Large intestine (tissue), 3 donors: ENCODE data around the gene RPL18. TPM values are rescaled to one million over a fixed set of nuclear protein-coding genes. Genes with fewer than 3 reads are reported as not detected.

ENCODE experiments used
- DNase-seq, 2 donors: peaks; one replicate each; pipeline versions ENCODE4 v3.0.0 to v3.0.0-alpha.2; 2013
- H3K27ac ChIP-seq: one replicate; pipeline ENCODE4 v1.5.1; 2013; ENCODE audit warnings: low read length
- H3K27me3 ChIP-seq: 2 replicates; pipeline ENCODE4 v1.6.1; 2013; ENCODE audit warnings: low read length; ENCODE audit not compliant: control insufficient read depth, insufficient read depth
- H3K36me3 ChIP-seq: 2 replicates; pipeline ENCODE4 v1.6.1; 2013; ENCODE audit warnings: low read length; ENCODE audit not compliant: control insufficient read depth, insufficient read depth
- H3K4me1 ChIP-seq: one replicate; pipeline ENCODE4 v1.6.1; 2013; ENCODE audit warnings: low read length; ENCODE audit not compliant: control insufficient read depth, insufficient read depth
- H3K4me3 ChIP-seq: one replicate; pipeline ENCODE4 v1.5.1; 2013; ENCODE audit warnings: low read length
- H3K9me3 ChIP-seq: one replicate; pipeline ENCODE4 v1.6.1; 2013; ENCODE audit warnings: mild to moderate bottlenecking, low read depth, low read length, moderate library complexity; ENCODE audit not compliant: control insufficient read depth
- WGBS: methylation state at CpG from one replicate; pipeline ENCODE4 v1.1.5; 2013; ENCODE audit warnings: low lambda C conversion rate; ENCODE audit not compliant: insufficient coverage; 5-methylcytosine and 5-hydroxymethylcytosine counted together
- polyA plus RNA-seq: library from polyadenylated mRNA; unstranded; fragments of 120-200 nt; gene quantifications from one replicate; pipeline ENCODE4 v1.2.1, GENCODE V29; 2013

Gene RPL18
- polyA plus RNA-seq, 1 donor = 2,091 TPM

DNA sequence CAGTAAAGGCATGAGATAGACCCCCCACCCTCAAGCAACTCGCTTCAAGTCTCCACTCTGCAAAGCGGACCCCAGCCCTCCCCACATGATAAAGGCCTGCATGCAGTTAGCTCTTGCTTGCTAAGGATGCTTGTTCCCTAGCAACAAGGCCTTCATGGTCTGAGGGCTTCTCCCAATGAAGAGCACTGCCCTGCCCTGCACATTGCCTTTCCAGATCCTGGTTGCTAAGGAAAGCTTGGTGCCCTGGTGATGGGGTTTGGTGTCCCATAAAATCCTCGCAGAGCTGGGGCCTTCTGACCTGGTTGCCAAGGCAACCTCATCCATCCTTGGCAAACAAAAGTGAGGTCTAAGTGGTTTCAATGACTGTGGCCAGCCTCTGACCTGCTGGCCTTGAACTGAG lies 12.2 kb upstream of the RPL18 start:
- H3K27me3 ChIP-seq = no peaks in the 10 kb centered on the region
- WGBS = no CpG with 5 or more reads among the region's 3 CpGs
- H3K36me3 ChIP-seq = peaks cover 16% of the 10 kb centered on the region
- peaks cover 12% of the 10 kb centered on the region for H3K9me3 ChIP-seq
- peak in 1 of 2 donors; percentile 19 for DNase-seq
- H3K27ac ChIP-seq = peak overlapping the region; percentile 54
- peak overlapping the region; percentile 19 for H3K4me3 ChIP-seq
- peaks cover 79% of the 10 kb centered on the region for H3K4me1 ChIP-seq

DNA sequence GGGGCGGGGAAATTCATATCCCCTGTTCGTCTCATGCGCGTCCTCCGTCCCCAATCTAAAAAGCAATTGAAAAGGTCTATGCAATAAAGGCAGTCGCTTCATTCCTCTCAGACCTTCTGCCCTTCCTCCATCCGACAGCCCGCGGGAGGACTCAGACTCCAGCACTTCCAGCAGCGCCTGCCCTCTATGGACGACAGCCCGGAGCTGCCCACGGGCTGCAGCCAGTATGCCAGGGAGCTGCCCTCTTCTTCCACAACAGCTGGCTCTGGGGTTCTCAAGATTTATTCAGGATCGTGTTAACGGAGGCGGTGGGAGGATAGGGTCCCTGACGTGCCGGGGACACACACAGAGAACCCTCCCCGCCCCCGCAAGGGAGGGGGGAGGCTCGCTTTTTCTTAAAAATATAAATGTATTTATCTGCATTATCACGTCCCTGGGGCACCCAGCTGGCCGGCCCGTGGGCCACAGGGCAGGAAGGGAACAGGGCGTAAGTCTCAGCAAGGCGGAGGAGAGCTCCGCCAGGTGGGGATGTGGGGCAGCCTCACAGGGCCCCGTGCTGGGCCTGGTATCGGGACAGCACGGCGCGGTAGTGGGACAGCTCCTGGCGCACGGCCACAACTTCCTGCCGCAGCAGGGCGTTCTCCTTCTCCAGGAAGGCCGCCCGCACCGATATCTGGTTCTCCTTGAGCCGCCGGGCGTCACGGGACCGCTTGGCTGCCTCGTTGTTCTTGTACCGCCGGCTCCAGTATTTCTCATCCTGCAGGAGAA lies 11.5 kb upstream of the RPL18 start:
- Histone ChIP-seq H3K4me3 (peak overlapping the region; percentile 19), H3K27ac (peak overlapping the region; percentile 54)

DNA sequence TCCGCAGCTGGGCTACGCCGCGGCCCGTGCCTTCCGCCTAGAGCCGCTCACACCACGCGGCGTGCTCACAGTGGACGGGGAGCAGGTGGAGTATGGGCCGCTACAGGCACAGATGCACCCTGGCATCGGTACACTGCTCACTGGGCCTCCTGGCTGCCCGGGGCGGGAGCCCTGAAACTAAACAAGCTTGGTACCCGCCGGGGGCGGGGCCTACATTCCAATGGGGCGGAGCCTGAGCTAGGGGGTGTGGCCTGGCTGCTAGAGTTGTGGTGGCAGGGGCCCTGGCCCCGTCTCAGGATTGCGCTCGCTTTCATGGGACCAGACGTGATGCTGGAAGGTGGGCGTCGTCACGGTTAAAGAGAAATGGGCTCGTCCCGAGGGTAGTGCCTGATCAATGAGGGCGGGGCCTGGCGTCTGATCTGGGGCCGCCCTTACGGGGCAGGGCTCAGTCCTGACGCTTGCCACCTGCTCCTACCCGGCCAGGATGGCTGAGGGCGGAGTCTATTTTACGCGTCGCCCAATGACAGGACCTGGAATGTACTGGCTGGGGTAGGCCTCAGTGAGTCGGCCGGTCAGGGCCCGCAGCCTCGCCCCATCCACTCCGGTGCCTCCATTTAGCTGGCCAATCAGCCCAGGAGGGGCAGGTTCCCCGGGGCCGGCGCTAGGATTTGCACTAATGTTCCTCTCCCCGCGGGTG lies 10.8 kb upstream of the RPL18 start:
- peaks cover 82% of the 10 kb centered on the region for H3K4me1 ChIP-seq
- peak overlapping the region; percentile 54 for H3K27ac ChIP-seq
- peaks cover 12% of the 10 kb centered on the region for H3K9me3 ChIP-seq
- H3K27me3 ChIP-seq = no peaks in the 10 kb centered on the region
- peaks cover 18% of the 10 kb centered on the region for H3K36me3 ChIP-seq
- H3K4me3 ChIP-seq = peak overlapping the region; percentile 19
- WGBS = no CpG with 5 or more reads among the region's 48 CpGs
- DNase-seq = peak; percentile 84 to 91

More for the DNA sequence above, 11.5 kb upstream of the RPL18 start:
- H3K9me3 ChIP-seq = peaks cover 12% of the 10 kb centered on the region
- H3K27me3 ChIP-seq = no peaks in the 10 kb centered on the region
- no CpG with 5 or more reads among the region's 47 CpGs for WGBS
- peak in 1 of 2 donors; percentile 77 for DNase-seq
- peaks cover 18% of the 10 kb centered on the region for H3K36me3 ChIP-seq
- H3K4me1 ChIP-seq = peaks cover 86% of the 10 kb centered on the region

DNA sequence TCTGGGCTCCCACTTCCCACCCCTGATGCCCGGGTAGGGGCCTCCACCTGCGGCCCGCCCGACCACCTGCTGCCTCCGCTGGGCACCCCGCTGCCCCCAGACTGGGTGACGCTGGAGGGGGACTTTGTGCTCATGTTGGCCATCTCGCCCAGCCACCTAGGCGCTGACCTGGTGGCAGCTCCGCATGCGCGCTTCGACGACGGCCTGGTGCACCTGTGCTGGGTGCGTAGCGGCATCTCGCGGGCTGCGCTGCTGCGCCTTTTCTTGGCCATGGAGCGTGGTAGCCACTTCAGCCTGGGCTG lies 10.3 kb upstream of the RPL18 start:
- H3K4me3 ChIP-seq = no peak overlapping the region
- peaks cover 78% of the 10 kb centered on the region for H3K4me1 ChIP-seq
- H3K9me3 ChIP-seq = peaks cover 12% of the 10 kb centered on the region
- H3K36me3 ChIP-seq = peaks cover 18% of the 10 kb centered on the region
- DNase-seq = no peak
- WGBS = no CpG with 5 or more reads among the region's 22 CpGs
- H3K27me3 ChIP-seq = no peaks in the 10 kb centered on the region
- H3K27ac ChIP-seq = peak overlapping the region; percentile 54

DNA sequence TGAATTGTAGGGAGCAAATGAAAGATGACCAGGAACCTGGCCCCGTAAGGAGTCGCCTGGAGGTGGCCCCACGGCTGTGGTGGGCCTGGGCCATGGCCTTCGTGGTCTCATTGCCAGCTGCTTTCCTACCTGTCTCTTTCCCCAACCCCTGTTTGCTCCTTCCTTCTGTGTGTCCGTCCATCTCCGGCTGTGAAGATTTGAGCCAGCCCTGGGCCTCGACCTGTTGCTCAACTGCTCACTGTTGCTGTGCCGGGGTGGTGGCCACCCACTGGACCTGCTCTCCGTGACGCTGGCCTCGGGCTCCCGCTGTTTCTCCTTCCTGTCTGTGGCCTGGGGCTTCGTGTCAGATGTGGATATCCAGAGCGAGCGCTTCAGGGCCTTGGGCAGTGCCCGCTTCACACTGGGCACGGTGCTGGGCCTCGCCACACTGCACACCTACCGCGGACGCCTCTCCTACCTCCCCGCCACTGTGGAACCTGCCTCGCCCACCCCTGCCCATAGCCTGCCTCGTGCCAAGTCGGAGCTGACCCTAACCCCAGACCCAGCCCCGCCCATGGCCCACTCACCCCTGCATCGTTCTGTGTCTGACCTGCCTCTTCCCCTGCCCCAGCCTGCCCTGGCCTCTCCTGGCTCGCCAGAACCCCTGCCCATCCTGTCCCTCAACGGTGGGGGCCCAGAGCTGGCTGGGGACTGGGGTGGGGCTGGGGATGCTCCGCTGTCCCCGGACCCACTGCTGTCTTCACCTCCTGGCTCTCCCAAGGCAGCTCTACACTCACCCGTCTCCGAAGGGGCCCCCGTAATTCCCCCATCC lies 9.7 kb upstream of the RPL18 start:
- H3K4me1 ChIP-seq = peaks cover 74% of the 10 kb centered on the region

DNA sequence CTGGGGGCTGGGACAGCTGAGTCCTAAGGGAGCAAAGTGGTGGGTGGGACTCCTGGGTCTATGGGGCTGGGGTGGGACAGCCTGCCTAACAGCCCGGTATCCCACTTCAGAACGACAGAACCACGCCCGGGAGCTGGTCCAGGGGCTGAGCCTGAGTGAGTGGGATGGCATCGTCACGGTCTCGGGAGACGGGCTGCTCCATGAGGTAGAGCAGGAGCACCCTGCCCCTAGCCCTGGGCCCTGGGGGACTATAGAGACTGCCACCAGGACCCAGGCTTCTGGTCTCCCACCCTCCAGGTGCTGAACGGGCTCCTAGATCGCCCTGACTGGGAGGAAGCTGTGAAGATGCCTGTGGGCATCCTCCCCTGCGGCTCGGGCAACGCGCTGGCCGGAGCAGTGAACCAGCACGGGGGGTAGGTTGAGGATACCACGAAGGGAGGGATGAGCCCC lies 8.9 kb upstream of the RPL18 start:
- H3K27me3 ChIP-seq = no peaks in the 10 kb centered on the region
- no peak overlapping the region for H3K4me3 ChIP-seq
- WGBS = no CpG with 5 or more reads among the region's 17 CpGs
- H3K36me3 ChIP-seq = peaks cover 18% of the 10 kb centered on the region
- H3K9me3 ChIP-seq = peaks cover 12% of the 10 kb centered on the region
- H3K4me1 ChIP-seq = peaks cover 73% of the 10 kb centered on the region
- no peak for DNase-seq
- H3K27ac ChIP-seq = peak overlapping the region; percentile 97

More for the DNA sequence above, 9.7 kb upstream of the RPL18 start:
- no CpG with 5 or more reads among the region's 34 CpGs for WGBS
- DNase-seq = no peak
- H3K4me3 ChIP-seq = no peak overlapping the region
- peaks cover 12% of the 10 kb centered on the region for H3K9me3 ChIP-seq
- peak overlapping the region; percentile 97 for H3K27ac ChIP-seq
- no peaks in the 10 kb centered on the region for H3K27me3 ChIP-seq
- H3K36me3 ChIP-seq = peaks cover 18% of the 10 kb centered on the region

DNA sequence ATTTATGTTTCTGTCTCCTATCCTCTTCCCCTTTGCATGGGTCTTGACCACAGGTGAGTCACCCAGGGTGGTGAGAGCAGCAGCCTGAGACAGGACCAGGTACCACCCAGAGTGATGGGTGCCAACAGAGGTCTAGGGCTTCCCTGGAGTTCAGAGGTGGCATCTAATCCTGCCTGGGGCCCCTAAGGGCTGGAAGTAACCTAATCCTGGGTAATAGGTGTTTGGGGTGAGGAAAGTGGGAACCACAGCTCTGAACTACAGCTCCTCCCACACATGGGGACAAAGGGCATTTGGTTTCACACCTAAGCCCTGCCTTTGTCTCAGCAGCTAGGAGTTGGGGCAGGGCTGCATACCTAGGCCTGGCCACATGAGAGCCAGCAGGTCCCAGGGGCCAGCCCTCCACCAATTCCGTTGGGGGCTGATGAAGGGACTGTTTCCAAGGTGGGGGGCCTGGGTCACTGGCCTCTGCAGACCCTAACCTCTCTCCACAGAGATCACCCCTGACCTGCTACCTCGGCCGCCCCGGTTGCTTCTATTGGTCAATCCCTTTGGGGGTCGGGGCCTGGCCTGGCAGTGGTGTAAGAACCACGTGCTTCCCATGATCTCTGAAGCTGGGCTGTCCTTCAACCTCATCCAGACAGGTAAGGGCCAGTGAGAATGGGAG lies 8.4 kb upstream of the RPL18 start:
- Histone ChIP-seq H3K27ac (peak overlapping the region; percentile 97), H3K9me3 (peaks cover 12% of the 10 kb centered on the region), H3K4me3 (no peak overlapping the region), H3K36me3 (peaks cover 18% of the 10 kb centered on the region), H3K4me1 (peaks cover 68% of the 10 kb centered on the region), H3K27me3 (no peaks in the 10 kb centered on the region)
- WGBS = no CpG with 5 or more reads among the region's 6 CpGs
- peak in 1 of 2 donors; percentile 90 for DNase-seq

DNA sequence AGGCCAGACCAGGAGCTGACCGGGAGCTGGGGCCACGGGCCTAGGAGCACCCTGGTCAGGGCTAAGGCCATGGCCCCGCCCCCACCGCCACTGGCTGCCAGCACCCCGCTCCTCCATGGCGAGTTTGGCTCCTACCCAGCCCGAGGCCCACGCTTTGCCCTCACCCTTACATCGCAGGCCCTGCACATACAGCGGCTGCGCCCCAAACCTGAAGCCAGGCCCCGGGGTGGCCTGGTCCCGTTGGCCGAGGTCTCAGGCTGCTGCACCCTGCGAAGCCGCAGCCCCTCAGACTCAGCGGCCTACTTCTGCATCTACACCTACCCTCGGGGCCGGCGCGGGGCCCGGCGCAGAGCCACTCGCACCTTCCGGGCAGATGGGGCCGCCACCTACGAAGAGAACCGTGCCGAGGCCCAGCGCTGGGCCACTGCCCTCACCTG lies 6.9 kb upstream of the RPL18 start:
- WGBS = no CpG with 5 or more reads among the region's 30 CpGs
- Histone ChIP-seq H3K27me3 (no peaks in the 10 kb centered on the region), H3K4me3 (peak overlapping the region; percentile 59), H3K36me3 (peaks cover 16% of the 10 kb centered on the region), H3K4me1 (peaks cover 58% of the 10 kb centered on the region), H3K27ac (peak overlapping the region; percentile 95), H3K9me3 (peaks cover 12% of the 10 kb centered on the region)
- peak in 1 of 2 donors; percentile 8 for DNase-seq

DNA sequence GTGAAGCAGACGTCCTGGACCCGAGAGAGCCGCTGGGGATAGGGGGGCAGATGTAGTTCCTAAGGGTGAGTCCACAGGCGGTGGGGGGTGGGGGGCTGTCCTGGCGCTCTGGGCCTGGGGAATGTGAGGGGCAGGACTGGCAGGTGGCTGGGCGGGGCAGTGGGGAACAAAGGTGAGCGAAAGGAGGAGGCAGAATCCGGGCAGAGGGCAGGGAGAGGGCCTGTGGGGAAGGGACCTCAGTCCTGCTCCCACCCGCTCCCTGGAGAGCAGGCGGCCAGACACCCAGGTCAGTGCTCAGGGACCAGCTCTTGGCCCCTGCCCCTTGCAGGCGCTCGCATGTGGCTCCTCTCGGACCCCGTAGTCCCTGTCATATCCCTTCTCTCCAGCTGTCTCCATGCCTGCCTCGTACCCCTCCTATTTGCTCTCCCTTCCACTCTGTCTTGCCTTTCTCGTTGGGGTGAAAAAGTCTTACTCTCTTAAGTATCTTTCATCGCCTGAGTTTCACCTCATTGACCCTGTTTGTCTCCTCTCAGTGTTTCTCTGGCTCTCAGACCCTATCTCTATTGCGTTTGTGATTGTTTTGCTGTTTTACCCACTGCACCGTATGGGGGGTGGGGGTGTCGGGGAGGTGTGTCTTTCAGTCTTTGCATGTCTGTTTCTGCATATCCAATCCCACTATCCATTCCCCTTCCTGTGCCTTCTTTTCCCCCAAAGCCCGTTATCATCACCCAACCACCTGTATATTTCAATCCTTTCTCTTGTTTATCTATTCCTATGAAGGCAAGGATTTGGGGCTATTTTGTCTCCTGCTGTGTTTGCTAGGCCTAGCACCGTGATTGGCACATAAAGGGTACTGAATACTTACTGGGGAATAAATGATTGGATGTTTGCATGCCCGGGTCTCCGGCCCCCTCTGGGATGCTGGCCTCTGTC lies 6.1 kb upstream of the RPL18 start:
- Histone ChIP-seq H3K36me3 (peaks cover 16% of the 10 kb centered on the region), H3K27ac (peak overlapping the region; percentile 95), H3K9me3 (peaks cover 12% of the 10 kb centered on the region), H3K4me1 (peaks cover 49% of the 10 kb centered on the region), H3K27me3 (no peaks in the 10 kb centered on the region), H3K4me3 (peak overlapping the region; percentile 59)
- DNase-seq = peak in 1 of 2 donors; percentile 82
- 40% methylated on average over 2 of the region's 24 CpGs for WGBS
